Adipose tissue (tissue), 3 donors: Measurements from ENCODE around the gene ATCAY. TPM values are rescaled to one million over a fixed set of nuclear protein-coding genes. Genes with fewer than 3 reads are reported as not detected.

Experiments used
- H3K27ac ChIP-seq: one replicate; pipeline ENCODE4 v1.5.1; 2013; ENCODE audit warnings: low read depth, low read length
- WGBS, 3 donors: extraction: QIAGEN DNeasy Blood & Tissue Kit; methylation state at CpG; one replicate each; pipeline ENCODE4 v1.1.7; 2013; 5-methylcytosine and 5-hydroxymethylcytosine counted together
- polyA plus RNA-seq, 3 donors: library from polyadenylated mRNA; stranded (reverse); fragments of 200-250 nt; gene quantifications; one replicate each; pipeline ENCODE4 v1.2.3, GENCODE V29; 2013
- donor health status: healthy with polysubstance abuse.
- donor health status: Bipolar disorder and iron deficiency.
- donor health status: healthy.

ATCAY gene
- polyA plus RNA-seq, 3 donors: 0.10 TPM; not detected in 2

GRCh38 chr19:3958836-3959765 is 78.6 kb downstream of the ATCAY start:
- H3K27ac ChIP-seq: no peak overlapping the region
- WGBS, 3 donors: 95 to 97% (median 97%) methylated on average over 76 to 86 of the region's 86 CpGs

- H3K27ac ChIP-seq: no peak overlapping the region
- WGBS, 3 donors: 95 to 99% (median 97%) methylated on average over 15 of the region's 15 CpGs
Observed at GRCh38 chr19:3959766-3960131, 79.3 kb downstream of the ATCAY start.

GRCh38 chr19:3961007-3961406 is 80.5 kb downstream of the ATCAY start:
- WGBS, 3 donors: 94 to 97% (median 95%) methylated on average over 24 of the region's 24 CpGs
- no peak overlapping the region for H3K27ac ChIP-seq

- WGBS, 3 donors: 93 to 95% (median 94%) methylated on average over 34 to 35 of the region's 35 CpGs
- H3K27ac ChIP-seq: no peak overlapping the region
Observed at GRCh38 chr19:3963458-3964255, 83.2 kb downstream of the ATCAY start.

- WGBS, 3 donors: 83 to 91% (median 88%) methylated on average over 54 to 60 of the region's 60 CpGs
- no peak overlapping the region for H3K27ac ChIP-seq
Observed at GRCh38 chr19:3964256-3965194, 84.0 kb downstream of the ATCAY start.

- 39 to 84% (median 75%) methylated on average over 29 to 30 of the region's 30 CpGs for WGBS, 3 donors
Observed at GRCh38 chr19:3966051-3967017, 85.8 kb downstream of the ATCAY start.

GRCh38 chr19:3967983-3968382 is 87.5 kb downstream of the ATCAY start:
- 85 to 89% (median 88%) methylated on average over 12 of the region's 12 CpGs for WGBS, 3 donors
- H3K27ac ChIP-seq: peak overlapping the region; percentile 20

More at GRCh38 chr19:3966051-3967017, 85.8 kb downstream of the ATCAY start:
- H3K27ac ChIP-seq: no peak overlapping the region

- H3K27ac ChIP-seq: no peak overlapping the region
- WGBS, 3 donors: 37 to 39% (median 39%) methylated on average over 9 of the region's 9 CpGs
Observed at GRCh38 chr19:3968556-3969434, 88.3 kb downstream of the ATCAY start.

- WGBS, 3 donors: 29 to 34% (median 30%) methylated on average over 23 of the region's 23 CpGs
- no peak overlapping the region for H3K27ac ChIP-seq
Observed at GRCh38 chr19:3969435-3970312, 89.2 kb downstream of the ATCAY start.

- H3K27ac ChIP-seq: peak overlapping the region; percentile 54
- 0 to 1% (median 0%) methylated on average over 21 to 22 of the region's 22 CpGs for WGBS, 3 donors
Observed at GRCh38 chr19:3970313-3970807, 89.9 kb downstream of the ATCAY start.

GRCh38 chr19:3970808-3971598 is 90.5 kb downstream of the ATCAY start, which contains the start of gene DAPK3:
DAPK3 (minus strand) TSS chr19:3971099; CDS start chr19:3969735, 1,364 bp downstream.
- WGBS, 3 donors: 1% methylated on average over 70 to 73 of the region's 73 CpGs
- H3K27ac ChIP-seq: peak within 1 kb of the TSS; percentile 54

GRCh38 chr19:3975144-3975543 is 94.7 kb downstream of the ATCAY start:
- WGBS, 3 donors: 85 to 91% (median 87%) methylated on average over 8 of the region's 8 CpGs
- H3K27ac ChIP-seq: no peak overlapping the region

- 84 to 85% (median 84%) methylated on average over 14 of the region's 14 CpGs for WGBS, 3 donors
- H3K27ac ChIP-seq: no peak overlapping the region
Observed at GRCh38 chr19:3975637-3976087, 95.2 kb downstream of the ATCAY start.

- no peak overlapping the region for H3K27ac ChIP-seq
- 86 to 91% (median 88%) methylated on average over 24 to 29 of the region's 29 CpGs for WGBS, 3 donors
Observed at GRCh38 chr19:3976495-3977241, 96.2 kb downstream of the ATCAY start.
